HepG2 (cell line): ENCODE measurements around the gene WIPF2. TPM values are rescaled to one million over a fixed set of nuclear protein-coding genes. Genes with fewer than 3 reads are reported as not detected.

Experiments
- CBX2 ChIP-seq, 2 experiments: fragments of 200-600 bp in 1 of 2; sonication (generic); formaldehyde crosslinking in 1 of 2; IDR thresholded peaks; 2 replicates each; pipeline versions ENCODE4 v1.7.0 to v1.8.1; 2018 to 2022; ENCODE audit warnings: low read depth in 2 of 2, low read length in 1 of 2, mild to moderate bottlenecking in 1 of 2, missing genetic modification reagents in 1 of 2
- KDM6A ChIP-seq: IDR thresholded peaks from 2 replicates; pipeline ENCODE4 v1.6.1; 2016; ENCODE audit warnings: low read depth
- NFIB ChIP-seq: sonication (generic); formaldehyde crosslinking; IDR thresholded peaks from 2 replicates; pipeline ENCODE4 v1.9.0; 2021; ENCODE audit warnings: missing genetic modification reagents, mild to moderate bottlenecking, borderline replicate concordance
- PHF20 ChIP-seq: sonication (generic); formaldehyde crosslinking; IDR thresholded peaks from 2 replicates; pipeline ENCODE4 v1.5.0; 2020; ENCODE audit warnings: mild to moderate bottlenecking, missing genetic modification reagents
- ZMYM4 ChIP-seq: sonication (generic); formaldehyde crosslinking; IDR thresholded peaks from 2 replicates; pipeline ENCODE4 v1.8.1; 2023; ENCODE audit warnings: mild to moderate bottlenecking, missing genetic modification reagents
- ZNF501 ChIP-seq: sonication (generic); formaldehyde crosslinking; IDR thresholded peaks from 2 replicates; pipeline ENCODE4 v1.5.1; 2020; ENCODE audit warnings: mild to moderate bottlenecking, moderate library complexity, missing genetic modification reagents
- ZNF83 ChIP-seq: sonication (generic); formaldehyde crosslinking; IDR thresholded peaks from 2 replicates; pipeline ENCODE4 v1.4.0; 2020; ENCODE audit warnings: missing genetic modification reagents, mild to moderate bottlenecking, borderline replicate concordance
- ZZZ3 ChIP-seq: sonication (generic); formaldehyde crosslinking; IDR thresholded peaks from 2 replicates; pipeline ENCODE4 v1.4.0; 2020; ENCODE audit warnings: missing genetic modification reagents, mild to moderate bottlenecking, borderline replicate concordance
- polyA plus RNA-seq, 8 experiments: library from polyadenylated mRNA; depleted of rRNA in 3 of 8; stranded (reverse) in 7 of 8; unstranded in 1 of 8; fragments of >200 nt; fragmentation: Illumina TruSeq in 4 of 8; extraction: Trizol in 4 of 8; gene quantifications; 2 replicates each; pipeline versions ENCODE4 v1.2.1 to v1.2.3, GENCODE V29; 2011 to 2016; ENCODE audit warnings: low read depth in 4 of 8, missing spikeins in 1 of 8, mixed read lengths in 1 of 8; ENCODE audit not compliant: insufficient read depth in 1 of 8
- total RNA-seq, 5 experiments: library from RNA; depleted of rRNA; stranded (reverse); fragments of >200 nt; fragmentation: Illumina TruSeq; extraction: Trizol; gene quantifications; 2 replicates each; pipeline ENCODE4 v1.2.3, GENCODE V29; 2016; ENCODE audit warnings: low read depth in 1 of 5
- TF ChIP-seq, protein P1 (sequence below): sonication (generic); formaldehyde crosslinking; conservative IDR thresholded peaks from 2 replicates; pipeline ENCODE4 v1.4.0; 2020; ENCODE audit warnings: mild to moderate bottlenecking, missing genetic modification reagents, moderate library complexity
- TF ChIP-seq, protein P2 (sequence below): sonication (generic); formaldehyde crosslinking; IDR thresholded peaks from 2 replicates; pipeline ENCODE4 v1.5.0; 2020; ENCODE audit warnings: mild to moderate bottlenecking, missing genetic modification reagents
- TF ChIP-seq, protein P3 (sequence below): sonication (generic); formaldehyde crosslinking; IDR thresholded peaks from 2 replicates; pipeline ENCODE4 v1.4.0; 2020; ENCODE audit warnings: low read depth, mild to moderate bottlenecking, missing genetic modification reagents
- TF ChIP-seq, protein P4 (sequence below): sonication (generic); formaldehyde crosslinking; IDR thresholded peaks from 2 replicates; pipeline ENCODE4 v1.8.1; 2023; ENCODE audit warnings: mild to moderate bottlenecking, inconsistent platforms, moderate library complexity, missing genetic modification reagents, borderline replicate concordance
- TF ChIP-seq, protein P5 (sequence below): sonication (generic); formaldehyde crosslinking; IDR thresholded peaks from 2 replicates; pipeline ENCODE4 v1.4.0; 2020; ENCODE audit warnings: missing genetic modification reagents, borderline replicate concordance

The WIPF2 gene
- total and polyA plus RNA-seq, 2 of the 13 experiments (the other 11 are each of a cell fraction or from before 2014, with no cell fraction given), result 7.2 to 10.8 TPM

DNA sequence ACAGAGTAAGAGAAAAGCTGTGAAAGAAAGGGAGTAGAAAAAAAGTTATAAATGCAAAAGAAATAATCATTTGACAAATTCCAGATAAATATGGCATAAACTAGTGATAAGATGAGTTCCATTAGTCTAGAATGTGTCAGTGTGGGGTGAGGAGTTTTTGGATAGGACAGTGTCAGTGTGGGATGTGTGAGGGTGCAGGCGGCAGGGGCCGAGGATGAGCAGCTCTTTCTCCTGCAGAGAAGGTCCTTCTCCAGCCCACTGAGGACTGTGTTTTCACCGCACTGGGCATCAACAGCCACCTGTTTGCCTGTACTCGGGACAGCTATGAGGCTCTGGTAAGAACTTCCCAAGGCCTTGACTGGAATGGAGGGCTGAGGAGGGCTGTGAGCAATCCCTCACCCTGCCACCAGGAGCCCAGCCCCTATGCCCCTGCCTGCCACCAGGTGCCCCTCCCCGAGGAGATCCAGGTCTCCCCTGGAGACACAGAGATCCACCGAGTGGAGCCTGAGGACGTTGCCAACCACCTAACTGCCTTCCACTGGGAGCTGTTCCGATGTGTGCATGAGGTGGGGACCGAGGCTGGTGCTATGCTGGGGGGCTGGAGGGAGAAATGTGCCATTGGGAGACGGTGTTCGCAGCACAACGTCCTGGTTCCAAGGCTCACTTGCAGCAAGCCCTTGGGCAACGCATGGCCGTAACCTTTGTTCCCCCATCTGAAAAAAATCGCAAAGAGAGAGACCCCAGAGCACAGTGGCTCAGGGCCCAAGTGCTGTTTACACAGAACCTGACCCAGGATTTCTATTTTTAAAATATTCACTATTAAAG lies 28.7 kb upstream of the WIPF2 start (continued):
- TF ChIP-seq, protein P1, sequence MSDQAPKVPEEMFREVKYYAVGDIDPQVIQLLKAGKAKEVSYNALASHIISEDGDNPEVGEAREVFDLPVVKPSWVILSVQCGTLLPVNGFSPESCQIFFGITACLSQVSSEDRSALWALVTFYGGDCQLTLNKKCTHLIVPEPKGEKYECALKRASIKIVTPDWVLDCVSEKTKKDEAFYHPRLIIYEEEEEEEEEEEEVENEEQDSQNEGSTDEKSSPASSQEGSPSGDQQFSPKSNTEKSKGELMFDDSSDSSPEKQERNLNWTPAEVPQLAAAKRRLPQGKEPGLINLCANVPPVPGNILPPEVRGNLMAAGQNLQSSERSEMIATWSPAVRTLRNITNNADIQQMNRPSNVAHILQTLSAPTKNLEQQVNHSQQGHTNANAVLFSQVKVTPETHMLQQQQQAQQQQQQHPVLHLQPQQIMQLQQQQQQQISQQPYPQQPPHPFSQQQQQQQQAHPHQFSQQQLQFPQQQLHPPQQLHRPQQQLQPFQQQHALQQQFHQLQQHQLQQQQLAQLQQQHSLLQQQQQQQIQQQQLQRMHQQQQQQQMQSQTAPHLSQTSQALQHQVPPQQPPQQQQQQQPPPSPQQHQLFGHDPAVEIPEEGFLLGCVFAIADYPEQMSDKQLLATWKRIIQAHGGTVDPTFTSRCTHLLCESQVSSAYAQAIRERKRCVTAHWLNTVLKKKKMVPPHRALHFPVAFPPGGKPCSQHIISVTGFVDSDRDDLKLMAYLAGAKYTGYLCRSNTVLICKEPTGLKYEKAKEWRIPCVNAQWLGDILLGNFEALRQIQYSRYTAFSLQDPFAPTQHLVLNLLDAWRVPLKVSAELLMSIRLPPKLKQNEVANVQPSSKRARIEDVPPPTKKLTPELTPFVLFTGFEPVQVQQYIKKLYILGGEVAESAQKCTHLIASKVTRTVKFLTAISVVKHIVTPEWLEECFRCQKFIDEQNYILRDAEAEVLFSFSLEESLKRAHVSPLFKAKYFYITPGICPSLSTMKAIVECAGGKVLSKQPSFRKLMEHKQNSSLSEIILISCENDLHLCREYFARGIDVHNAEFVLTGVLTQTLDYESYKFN, result peak; percentile 56
- no peak for TF ChIP-seq CBX2 (IDR thresholded peaks at IDR 0.05; ENCODE audit: low read depth, low read length)
- TF ChIP-seq CBX2 (CRISPR knock-in tag; IDR thresholded peaks at IDR 0.05; ENCODE audit: low read depth), result no peak
- no peak for TF ChIP-seq KDM6A
- peak; percentile 59; the same call in 1 of the 2 replicates for TF ChIP-seq ZMYM4
- no peak for TF ChIP-seq ZZZ3
- TF ChIP-seq, protein P2, sequence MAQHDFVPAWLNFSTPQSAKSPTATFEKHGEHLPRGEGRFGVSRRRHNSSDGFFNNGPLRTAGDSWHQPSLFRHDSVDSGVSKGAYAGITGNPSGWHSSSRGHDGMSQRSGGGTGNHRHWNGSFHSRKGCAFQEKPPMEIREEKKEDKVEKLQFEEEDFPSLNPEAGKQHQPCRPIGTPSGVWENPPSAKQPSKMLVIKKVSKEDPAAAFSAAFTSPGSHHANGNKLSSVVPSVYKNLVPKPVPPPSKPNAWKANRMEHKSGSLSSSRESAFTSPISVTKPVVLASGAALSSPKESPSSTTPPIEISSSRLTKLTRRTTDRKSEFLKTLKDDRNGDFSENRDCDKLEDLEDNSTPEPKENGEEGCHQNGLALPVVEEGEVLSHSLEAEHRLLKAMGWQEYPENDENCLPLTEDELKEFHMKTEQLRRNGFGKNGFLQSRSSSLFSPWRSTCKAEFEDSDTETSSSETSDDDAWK (CRISPR knock-in tag), result no peak
- no peak for TF ChIP-seq NFIB (CRISPR knock-in tag)
- no peak for TF ChIP-seq ZNF501 (CRISPR knock-in tag)
- TF ChIP-seq PHF20, result no peak
- TF ChIP-seq, protein P3, sequence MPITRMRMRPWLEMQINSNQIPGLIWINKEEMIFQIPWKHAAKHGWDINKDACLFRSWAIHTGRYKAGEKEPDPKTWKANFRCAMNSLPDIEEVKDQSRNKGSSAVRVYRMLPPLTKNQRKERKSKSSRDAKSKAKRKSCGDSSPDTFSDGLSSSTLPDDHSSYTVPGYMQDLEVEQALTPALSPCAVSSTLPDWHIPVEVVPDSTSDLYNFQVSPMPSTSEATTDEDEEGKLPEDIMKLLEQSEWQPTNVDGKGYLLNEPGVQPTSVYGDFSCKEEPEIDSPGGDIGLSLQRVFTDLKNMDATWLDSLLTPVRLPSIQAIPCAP (CRISPR knock-in tag), result no peak
- TF ChIP-seq, protein P4, sequence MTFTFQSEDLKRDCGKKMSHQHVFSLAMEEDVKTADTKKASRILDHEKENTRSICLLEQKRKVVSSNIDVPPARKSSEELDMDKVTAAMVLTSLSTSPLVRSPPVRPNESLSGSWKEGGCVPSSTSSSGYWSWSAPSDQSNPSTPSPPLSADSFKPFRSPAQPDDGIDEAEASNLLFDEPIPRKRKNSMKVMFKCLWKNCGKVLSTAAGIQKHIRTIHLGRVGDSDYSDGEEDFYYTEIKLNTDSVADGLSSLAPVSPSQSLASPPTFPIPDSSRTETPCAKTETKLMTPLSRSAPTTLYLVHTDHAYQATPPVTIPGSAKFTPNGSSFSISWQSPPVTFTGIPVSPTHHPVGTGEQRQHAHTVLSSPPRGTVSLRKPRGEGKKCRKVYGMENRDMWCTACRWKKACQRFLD (CRISPR knock-in tag), result no peak
- TF ChIP-seq, protein P5, sequence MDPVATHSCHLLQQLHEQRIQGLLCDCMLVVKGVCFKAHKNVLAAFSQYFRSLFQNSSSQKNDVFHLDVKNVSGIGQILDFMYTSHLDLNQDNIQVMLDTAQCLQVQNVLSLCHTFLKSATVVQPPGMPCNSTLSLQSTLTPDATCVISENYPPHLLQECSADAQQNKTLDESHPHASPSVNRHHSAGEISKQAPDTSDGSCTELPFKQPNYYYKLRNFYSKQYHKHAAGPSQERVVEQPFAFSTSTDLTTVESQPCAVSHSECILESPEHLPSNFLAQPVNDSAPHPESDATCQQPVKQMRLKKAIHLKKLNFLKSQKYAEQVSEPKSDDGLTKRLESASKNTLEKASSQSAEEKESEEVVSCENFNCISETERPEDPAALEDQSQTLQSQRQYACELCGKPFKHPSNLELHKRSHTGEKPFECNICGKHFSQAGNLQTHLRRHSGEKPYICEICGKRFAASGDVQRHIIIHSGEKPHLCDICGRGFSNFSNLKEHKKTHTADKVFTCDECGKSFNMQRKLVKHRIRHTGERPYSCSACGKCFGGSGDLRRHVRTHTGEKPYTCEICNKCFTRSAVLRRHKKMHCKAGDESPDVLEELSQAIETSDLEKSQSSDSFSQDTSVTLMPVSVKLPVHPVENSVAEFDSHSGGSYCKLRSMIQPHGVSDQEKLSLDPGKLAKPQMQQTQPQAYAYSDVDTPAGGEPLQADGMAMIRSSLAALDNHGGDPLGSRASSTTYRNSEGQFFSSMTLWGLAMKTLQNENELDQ (CRISPR knock-in tag), result no peak
- TF ChIP-seq ZNF83 (CRISPR knock-in tag), result no peak
